ENCODE measurements around the gene GPI. TPM values are rescaled to one million over a fixed set of nuclear protein-coding genes. Genes with fewer than 3 reads are reported as not detected.

The GPI gene
- total and polyA plus RNA-seq, 2 of the 13 experiments (the other 11 are each of a cell fraction or from before 2014, with no cell fraction given): 147 to 167 TPM

DNA sequence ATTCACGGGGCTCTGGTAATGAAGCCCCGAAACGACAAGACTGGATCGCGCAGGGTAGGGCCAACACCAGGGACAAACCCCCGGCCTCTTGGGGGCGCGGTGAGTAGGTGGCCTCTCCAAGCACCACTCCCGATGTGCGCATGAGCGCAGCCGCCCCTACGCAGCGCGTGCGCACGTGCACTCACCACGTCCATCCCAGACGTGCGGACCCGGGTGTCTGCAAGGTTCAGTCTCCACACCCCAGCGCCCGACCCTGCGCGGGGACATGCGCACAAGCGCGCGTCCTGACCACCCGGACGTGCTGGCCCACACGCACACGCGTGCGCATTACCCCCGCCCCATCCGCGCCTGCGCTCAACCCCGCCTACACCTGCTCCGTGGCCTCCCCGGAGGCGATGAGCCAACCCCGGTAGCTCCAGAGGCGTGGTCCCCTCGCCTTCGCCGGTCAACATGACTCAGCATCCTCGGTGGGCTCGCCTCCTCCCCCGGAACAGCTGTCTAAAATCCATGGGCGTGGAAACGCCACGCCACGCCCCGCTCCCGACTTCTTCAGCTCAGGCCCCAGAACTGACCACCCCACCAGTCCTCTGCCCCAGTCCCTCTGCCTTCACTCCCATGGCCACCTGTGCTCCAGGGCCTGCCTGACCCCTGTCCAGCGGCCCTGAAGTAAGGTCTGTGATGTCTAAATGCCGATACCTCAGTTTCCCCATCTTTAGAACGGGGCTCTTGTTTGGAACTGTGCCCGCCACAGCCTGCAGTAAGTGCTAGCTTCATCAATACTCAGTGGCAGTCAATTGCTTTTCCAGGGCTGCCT, 5.6 kb upstream of the GPI start (continued):
- TF ChIP-seq, protein P1, sequence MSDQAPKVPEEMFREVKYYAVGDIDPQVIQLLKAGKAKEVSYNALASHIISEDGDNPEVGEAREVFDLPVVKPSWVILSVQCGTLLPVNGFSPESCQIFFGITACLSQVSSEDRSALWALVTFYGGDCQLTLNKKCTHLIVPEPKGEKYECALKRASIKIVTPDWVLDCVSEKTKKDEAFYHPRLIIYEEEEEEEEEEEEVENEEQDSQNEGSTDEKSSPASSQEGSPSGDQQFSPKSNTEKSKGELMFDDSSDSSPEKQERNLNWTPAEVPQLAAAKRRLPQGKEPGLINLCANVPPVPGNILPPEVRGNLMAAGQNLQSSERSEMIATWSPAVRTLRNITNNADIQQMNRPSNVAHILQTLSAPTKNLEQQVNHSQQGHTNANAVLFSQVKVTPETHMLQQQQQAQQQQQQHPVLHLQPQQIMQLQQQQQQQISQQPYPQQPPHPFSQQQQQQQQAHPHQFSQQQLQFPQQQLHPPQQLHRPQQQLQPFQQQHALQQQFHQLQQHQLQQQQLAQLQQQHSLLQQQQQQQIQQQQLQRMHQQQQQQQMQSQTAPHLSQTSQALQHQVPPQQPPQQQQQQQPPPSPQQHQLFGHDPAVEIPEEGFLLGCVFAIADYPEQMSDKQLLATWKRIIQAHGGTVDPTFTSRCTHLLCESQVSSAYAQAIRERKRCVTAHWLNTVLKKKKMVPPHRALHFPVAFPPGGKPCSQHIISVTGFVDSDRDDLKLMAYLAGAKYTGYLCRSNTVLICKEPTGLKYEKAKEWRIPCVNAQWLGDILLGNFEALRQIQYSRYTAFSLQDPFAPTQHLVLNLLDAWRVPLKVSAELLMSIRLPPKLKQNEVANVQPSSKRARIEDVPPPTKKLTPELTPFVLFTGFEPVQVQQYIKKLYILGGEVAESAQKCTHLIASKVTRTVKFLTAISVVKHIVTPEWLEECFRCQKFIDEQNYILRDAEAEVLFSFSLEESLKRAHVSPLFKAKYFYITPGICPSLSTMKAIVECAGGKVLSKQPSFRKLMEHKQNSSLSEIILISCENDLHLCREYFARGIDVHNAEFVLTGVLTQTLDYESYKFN (CRISPR knock-in tag; conservative IDR thresholded peaks at IDR 0.05): peak; percentile 75
- no peak for TF ChIP-seq FOXP1 (IDR thresholded peaks at IDR 0.05)
- 0 out of 2 replicates have a peak, but pooled peaks have one; percentile 4 for TF ChIP-seq FOXP1 (CRISPR knock-in tag; IDR thresholded peaks at IDR 0.05)
- TF ChIP-seq MAFG (CRISPR knock-in tag; IDR thresholded peaks at IDR 0.05): peak; percentile 99
- TF ChIP-seq RARA (CRISPR knock-in tag; IDR thresholded peaks at IDR 0.05): peak; percentile 39; the same call in 1 of the 2 replicates
- peak; percentile 90 for TF ChIP-seq TARDBP (CRISPR knock-in tag; IDR thresholded peaks at IDR 0.05)
- peak; percentile 96 for TF ChIP-seq NFE2 (CRISPR knock-in tag; IDR thresholded peaks at IDR 0.05)
- TF ChIP-seq SUZ12 (IDR thresholded peaks at IDR 0.05; ENCODE audit: low read depth, low read length): no peak
- TF ChIP-seq HDAC1 (CRISPR knock-in tag; IDR thresholded peaks at IDR 0.05): peak; percentile 73; the same call in 1 of the 2 replicates
- no peak for TF ChIP-seq ZNF44 (CRISPR knock-in tag; IDR thresholded peaks at IDR 0.05)
- no peak; the same call in 1 of the 2 replicates for TF ChIP-seq ZNF589 (CRISPR knock-in tag; conservative IDR thresholded peaks at IDR 0.05)
- TF ChIP-seq ZNF614 (CRISPR knock-in tag; IDR thresholded peaks at IDR 0.05; ENCODE audit: borderline replicate concordance): peak; percentile 44; the same call in 1 of the 2 replicates
- TF ChIP-seq ISL2 (CRISPR knock-in tag; IDR thresholded peaks at IDR 0.05): peak; percentile 34; the same call in 1 of the 2 replicates
- TF ChIP-seq ASH2L (IDR thresholded peaks at IDR 0.05; ENCODE audit: insufficient read length, low read depth, low read length): no peak
- TF ChIP-seq ELF1 (CRISPR knock-in tag; IDR thresholded peaks at IDR 0.05): peak; percentile 79; the same call in 1 of the 2 replicates
- no peak for TF ChIP-seq PAWR (CRISPR knock-in tag; IDR thresholded peaks at IDR 0.05; ENCODE audit: borderline replicate concordance)
- TF ChIP-seq MAFF (IDR thresholded peaks at IDR 0.05; ENCODE audit: low read depth, low read length): peak; percentile 89
- TF ChIP-seq PHF20 (CRISPR knock-in tag; IDR thresholded peaks at IDR 0.05): peak; percentile 69; the same call in 1 of the 2 replicates
- TF ChIP-seq TBX3 (IDR thresholded peaks at IDR 0.05; ENCODE audit: borderline replicate concordance): peak; percentile 96
- TF ChIP-seq, protein P2, sequence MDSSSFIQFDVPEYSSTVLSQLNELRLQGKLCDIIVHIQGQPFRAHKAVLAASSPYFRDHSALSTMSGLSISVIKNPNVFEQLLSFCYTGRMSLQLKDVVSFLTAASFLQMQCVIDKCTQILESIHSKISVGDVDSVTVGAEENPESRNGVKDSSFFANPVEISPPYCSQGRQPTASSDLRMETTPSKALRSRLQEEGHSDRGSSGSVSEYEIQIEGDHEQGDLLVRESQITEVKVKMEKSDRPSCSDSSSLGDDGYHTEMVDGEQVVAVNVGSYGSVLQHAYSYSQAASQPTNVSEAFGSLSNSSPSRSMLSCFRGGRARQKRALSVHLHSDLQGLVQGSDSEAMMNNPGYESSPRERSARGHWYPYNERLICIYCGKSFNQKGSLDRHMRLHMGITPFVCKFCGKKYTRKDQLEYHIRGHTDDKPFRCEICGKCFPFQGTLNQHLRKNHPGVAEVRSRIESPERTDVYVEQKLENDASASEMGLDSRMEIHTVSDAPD (CRISPR knock-in tag; IDR thresholded peaks at IDR 0.05): no peak
- TF ChIP-seq ZSCAN30 (CRISPR knock-in tag; IDR thresholded peaks at IDR 0.05): no peak
- TF ChIP-seq, protein P3, sequence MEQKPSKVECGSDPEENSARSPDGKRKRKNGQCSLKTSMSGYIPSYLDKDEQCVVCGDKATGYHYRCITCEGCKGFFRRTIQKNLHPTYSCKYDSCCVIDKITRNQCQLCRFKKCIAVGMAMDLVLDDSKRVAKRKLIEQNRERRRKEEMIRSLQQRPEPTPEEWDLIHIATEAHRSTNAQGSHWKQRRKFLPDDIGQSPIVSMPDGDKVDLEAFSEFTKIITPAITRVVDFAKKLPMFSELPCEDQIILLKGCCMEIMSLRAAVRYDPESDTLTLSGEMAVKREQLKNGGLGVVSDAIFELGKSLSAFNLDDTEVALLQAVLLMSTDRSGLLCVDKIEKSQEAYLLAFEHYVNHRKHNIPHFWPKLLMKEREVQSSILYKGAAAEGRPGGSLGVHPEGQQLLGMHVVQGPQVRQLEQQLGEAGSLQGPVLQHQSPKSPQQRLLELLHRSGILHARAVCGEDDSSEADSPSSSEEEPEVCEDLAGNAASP (CRISPR knock-in tag; IDR thresholded peaks at IDR 0.05; ENCODE audit: borderline replicate concordance): peak; percentile 19; the same call in 1 of the 2 replicates
- no peak for TF ChIP-seq KDM5A (IDR thresholded peaks at IDR 0.05; ENCODE audit: borderline replicate concordance, low read length)
- TF ChIP-seq TSC22D2 (CRISPR knock-in tag; IDR thresholded peaks at IDR 0.05; ENCODE audit: borderline replicate concordance): peak; percentile 16; the same call in 1 of the 2 replicates
